ENCODE data around the gene STAG1.

DNA sequence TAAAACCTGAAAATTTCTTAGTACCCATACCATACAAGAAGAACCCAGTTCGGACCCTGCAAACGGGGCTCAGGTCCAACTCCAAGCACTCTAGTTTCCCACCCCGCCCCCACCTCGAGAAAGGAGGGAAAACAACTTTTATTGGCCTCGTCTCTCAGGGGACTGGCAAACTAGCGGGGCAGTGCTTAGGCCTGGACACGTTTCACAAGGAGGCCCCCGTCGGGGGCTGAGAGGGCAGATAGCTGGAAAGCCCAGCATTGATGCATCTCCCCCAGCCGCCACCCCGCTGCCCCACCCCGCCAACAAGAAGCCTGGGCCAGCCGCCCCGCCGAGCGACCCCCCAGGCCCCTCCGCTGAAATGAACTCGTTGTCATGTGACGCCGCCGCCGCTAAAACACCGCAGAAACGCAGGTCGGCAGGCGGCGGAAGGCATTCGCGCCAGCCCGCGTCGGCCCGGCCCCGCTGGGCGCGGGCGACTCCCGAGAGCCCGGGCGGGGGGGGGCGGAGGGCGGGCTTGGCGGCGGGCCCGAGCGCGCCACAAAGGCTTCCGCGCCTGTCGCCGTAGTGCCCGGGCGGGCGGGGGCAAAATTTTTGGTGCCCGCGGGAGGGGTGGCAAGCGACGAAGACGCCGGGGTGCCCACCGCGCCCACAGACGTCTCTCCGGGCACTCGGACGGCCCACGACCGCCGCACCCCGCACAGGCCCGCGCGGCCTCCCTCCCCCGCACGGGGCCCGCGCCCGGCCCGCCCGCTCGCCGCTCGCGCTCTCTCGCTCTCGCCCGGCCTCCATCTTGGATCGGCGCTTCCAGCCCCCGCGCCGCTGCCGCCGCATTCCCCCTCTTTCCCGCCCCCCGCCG lies 634 bp downstream of the STAG1 start:
- TF ChIP-seq POLR2AphosphoS5 (IDR thresholded peaks at IDR 0.05; ENCODE audit: low read depth, low read length) (no peak; the same call in 1 of the 2 replicates), SMC3 (IDR thresholded peaks at IDR 0.05; ENCODE audit: low read depth, low read length) (no peak), TEAD4 (IDR thresholded peaks at IDR 0.05; ENCODE audit: borderline replicate concordance, insufficient read depth) (no peak), EZH2phosphoT487 (IDR thresholded peaks at IDR 0.05; ENCODE audit: borderline replicate concordance, low read depth) (no peak), TAF1 (IDR thresholded peaks at IDR 0.05; ENCODE audit: borderline replicate concordance, low read depth, low read length) (peak; percentile 53; the same call in 1 of the 2 replicates), RCOR1 (IDR thresholded peaks at IDR 0.05; ENCODE audit: low read length) (no peak), CHD2 (IDR thresholded peaks at IDR 0.05; ENCODE audit: low read length, partially characterized antibody) (peak; percentile 38), JUND (IDR thresholded peaks at IDR 0.05) (no peak)
- TF ChIP-seq, protein P1, sequence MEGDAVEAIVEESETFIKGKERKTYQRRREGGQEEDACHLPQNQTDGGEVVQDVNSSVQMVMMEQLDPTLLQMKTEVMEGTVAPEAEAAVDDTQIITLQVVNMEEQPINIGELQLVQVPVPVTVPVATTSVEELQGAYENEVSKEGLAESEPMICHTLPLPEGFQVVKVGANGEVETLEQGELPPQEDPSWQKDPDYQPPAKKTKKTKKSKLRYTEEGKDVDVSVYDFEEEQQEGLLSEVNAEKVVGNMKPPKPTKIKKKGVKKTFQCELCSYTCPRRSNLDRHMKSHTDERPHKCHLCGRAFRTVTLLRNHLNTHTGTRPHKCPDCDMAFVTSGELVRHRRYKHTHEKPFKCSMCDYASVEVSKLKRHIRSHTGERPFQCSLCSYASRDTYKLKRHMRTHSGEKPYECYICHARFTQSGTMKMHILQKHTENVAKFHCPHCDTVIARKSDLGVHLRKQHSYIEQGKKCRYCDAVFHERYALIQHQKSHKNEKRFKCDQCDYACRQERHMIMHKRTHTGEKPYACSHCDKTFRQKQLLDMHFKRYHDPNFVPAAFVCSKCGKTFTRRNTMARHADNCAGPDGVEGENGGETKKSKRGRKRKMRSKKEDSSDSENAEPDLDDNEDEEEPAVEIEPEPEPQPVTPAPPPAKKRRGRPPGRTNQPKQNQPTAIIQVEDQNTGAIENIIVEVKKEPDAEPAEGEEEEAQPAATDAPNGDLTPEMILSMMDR (IDR thresholded peaks at IDR 0.05), result no peak
